Fibroblast of upper back skin (primary cell): ENCODE data around the gene ITGA5.

Experiments
- DNase-seq: peaks from one replicate; pipeline ENCODE4 v3.0.0-alpha.2; 2013

ITGA5 gene

DNA sequence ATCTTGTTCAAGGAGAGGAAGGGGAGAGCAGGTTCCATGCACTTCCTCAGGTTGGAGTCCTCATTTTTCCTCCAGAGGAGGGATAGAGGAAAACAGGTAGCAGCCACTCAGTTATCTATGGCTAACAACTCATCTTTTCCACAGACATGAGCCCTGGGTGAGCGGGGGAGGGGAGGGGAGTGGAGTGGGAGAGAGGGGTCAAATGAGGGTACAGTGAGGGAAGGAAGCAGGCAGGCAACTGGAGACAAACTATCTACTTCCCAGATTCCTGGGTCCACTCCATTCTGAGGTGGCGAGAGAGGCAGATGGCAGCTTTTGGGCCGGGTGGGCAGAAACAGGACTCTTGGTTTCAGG lies 32.0 kb downstream of the ITGA5 start:
- DNase-seq: no peak

- no peak for DNase-seq
Measured at GRCh38 chr12:54386403-54387113, 32.5 kb downstream of the ITGA5 start.

DNA sequence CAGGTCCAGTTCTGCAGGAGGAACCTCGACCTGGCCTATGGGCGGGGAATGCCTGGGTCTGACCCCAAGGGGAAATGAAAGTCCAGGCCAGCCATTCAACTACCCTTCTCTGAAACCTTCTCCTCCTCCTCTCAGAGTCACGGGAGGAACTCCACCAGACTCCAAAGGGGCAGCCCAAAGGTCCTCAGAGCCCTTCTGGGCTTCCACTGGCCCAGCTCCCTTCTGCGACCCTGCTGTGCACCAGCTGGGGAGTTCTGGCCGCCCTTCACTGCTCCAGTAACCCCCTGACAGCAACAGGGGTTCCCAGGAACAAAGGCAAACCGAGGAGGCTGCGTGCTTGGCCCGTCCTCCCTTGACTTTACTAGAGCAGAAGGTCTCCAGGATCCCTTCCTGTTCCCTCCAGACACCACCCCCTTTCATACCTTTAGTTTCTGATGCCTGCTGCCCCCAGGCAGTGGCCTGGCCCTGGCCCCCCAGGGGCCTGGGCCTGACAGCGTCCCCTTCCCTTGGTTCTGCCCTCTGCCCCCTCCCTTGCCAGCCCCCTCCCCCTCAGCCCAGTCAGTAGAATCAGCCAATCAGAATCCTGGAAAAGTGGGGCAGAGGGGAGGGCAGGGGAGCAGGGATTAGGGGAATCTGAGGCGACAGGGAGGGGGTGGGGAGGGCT lies 33.7 kb downstream of the ITGA5 start:
- DNase-seq: no peak

- DNase-seq: no peak
Measured at GRCh38 chr12:54384591-54385041, 34.5 kb downstream of the ITGA5 start, which contains the start of gene ZNF385A. Gene ZNF385A (minus strand): TSS chr12:54384733. CDS start chr12:54384514, 219 bp downstream.

GRCh38 chr12:54383041-54383609 lies 35.9 kb downstream of the ITGA5 start:
- DNase-seq: peak; percentile 86

GRCh38 chr12:54381136-54381535 lies 37.9 kb downstream of the ITGA5 start:
- DNase-seq: no peak

GRCh38 chr12:54379398-54380201 lies 39.5 kb downstream of the ITGA5 start:
- DNase-seq: peak; percentile 82

- no peak for DNase-seq
Measured at GRCh38 chr12:54378796-54379397, 40.2 kb downstream of the ITGA5 start.

GRCh38 chr12:54377797-54378515 lies 41.1 kb downstream of the ITGA5 start:
- DNase-seq: no peak

- no peak for DNase-seq
Measured at GRCh38 chr12:54377007-54377406, 42.1 kb downstream of the ITGA5 start.

DNA sequence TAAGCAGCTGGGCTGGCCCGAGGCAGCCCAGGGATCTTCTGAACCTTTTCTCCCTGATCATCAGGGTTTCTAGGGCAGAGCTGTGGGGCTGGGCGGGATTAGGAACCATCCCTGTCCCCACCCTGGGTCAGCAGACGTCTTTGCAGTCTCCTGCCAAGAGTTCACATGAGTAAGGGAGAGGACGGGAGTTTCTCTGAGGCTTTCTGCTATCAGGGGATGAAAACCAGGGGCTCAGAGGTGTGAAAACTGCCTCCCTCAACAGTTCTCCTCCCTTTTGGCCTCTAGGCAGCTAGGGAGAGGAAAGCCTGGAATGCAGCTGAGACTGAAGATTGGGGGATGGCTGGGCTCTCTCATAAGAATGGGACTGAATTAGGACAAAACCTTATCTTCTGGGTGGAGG lies 42.5 kb downstream of the ITGA5 start:
- DNase-seq: no peak

DNA sequence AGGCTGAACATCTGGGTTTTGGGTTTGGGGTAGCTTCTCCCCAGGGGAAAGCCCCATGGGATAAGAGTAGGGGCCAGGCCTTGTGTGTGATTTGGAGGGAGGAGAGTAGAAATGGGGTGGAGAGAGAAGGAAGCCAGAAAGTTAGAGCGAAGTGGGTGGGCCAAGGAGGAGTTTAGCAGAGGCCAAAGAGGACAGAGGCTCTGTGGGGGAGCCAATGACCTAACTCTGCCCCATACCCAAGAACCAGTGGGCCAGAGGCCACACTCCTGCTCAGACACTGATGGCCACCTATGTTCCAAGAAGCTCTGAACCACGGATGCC lies 43.8 kb downstream of the ITGA5 start:
- DNase-seq: no peak

DNA sequence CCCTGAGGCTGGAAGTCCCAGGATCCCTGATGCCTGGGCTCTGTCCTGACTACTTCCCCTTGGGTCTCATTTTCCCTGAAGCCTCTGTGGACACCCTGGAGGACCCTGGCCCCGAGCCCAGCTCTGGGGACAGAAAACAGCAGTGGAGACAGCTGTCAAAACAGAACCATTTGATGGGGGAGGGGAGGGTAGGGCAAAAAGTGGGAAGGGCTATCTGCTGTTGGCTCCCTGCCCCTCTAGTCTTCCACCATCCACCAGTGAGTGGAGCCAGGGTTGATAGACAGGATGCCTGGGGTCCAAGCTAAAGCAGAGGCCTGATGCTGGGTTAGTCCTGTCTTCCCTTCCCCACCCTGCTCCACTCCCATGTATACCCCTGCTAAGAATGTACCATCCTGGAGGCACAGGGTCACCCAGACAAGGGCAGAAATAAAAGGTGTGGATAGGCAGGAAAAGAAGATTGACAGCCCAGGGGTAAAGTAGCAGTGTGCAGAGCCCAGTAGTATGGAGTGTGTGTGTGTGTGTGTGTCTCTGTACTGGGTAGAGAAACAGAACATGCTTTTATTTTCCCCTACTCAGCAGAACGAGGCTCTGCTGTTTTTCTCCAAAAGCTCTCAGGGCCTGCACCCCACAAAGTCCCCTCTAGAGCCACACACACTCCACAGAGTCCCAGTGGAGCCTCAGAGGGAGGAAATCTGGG lies 44.4 kb downstream of the ITGA5 start:
- DNase-seq: no peak

- no peak for DNase-seq
Measured at GRCh38 chr12:54373649-54374561, 45.2 kb downstream of the ITGA5 start.

- no peak for DNase-seq
Measured at GRCh38 chr12:54372113-54372806, 46.8 kb downstream of the ITGA5 start.

DNA sequence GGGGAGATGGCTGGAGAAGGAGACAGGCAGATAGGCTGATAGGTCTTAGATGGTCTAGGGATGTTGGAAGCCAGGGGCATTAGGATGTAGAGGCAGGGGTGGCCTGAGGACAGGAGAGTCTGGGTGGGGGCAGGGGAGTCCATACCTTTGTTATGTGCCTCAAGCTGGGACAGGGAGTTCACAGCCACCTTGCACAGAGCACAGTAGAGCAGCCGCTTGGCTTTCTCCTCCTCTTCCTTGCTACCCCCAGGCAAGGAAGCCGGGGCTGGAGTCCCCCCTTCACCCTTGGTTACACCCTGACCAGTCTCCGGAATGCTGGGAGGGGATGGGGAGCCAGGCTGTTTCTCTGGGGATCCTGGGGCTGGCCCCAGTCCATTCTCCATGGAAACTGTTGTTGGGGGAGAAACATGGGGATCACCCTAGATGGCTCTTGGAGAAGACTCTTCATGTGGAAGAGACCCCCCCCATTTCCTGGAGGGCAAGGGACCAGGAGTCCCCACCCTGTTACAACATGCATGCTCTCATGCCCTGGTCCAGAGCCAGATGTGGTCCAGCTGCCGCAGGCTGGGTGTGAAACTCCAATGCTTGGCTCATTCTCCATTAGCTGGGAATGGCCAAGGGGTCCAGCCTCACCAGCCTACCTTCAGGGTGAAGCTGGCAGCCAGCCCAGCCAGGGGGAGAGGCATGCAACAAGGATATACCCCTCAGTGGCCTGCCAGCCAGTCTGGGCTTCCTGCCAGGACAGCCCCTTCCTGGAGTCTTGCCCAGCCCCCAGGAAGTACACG lies 47.5 kb downstream of the ITGA5 start:
- DNase-seq: no peak

DNA sequence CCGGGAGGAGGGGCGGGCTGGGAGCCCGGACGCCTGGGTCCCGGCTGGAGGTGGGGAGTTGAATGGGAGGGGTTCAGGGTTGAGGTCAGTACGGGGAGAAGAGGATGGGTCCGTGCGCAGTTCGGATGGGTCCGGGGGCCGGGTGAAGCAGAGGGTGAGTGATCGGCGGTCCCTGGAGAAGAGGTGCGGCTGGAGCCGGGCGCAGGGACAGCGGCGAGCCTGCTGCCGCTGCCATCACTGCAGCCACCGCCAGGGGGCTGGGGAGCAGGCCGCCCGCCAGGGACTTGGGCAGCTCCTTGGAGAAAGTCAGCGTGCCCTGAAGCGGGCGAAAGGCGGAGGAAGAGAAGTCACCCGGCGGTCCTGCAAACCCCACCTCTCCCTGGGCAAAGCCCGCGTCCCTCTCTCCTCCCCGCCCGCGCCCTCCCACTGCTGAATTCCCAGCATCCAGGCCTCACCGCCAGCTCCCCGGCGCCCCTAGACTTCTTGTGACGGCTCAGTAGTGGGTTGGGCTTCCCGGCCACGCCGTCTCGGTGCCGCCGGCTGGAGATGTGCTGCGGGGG lies 48.8 kb downstream of the ITGA5 start:
- DNase-seq: peak; percentile 71

DNA sequence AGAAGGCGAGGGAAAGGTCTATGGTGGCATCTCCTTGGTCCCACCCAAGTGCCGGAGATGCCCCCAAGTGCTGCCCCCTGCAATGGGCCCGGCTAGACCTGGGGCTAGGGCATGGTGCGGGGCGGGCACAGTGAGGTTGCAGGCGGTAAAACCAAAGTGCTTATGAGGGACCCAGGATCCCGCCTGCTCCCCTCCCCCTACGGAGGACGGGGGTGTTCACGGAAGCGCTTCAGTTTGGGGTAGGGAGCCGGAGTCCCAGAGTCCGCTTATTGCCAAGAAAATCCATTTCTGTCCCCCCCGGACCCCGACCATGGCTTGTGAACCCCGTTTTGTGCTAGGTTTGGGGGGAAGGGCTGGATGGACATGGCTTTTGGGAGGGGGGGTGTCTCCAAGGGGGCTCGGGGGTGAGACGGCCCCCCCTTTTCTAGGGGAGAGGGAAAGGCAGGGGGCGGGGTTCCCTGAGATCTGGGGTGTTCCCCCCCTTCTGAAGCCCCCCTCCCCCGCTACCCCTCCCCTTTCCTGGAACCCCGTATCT lies 49.4 kb downstream of the ITGA5 start:
- DNase-seq: no peak
